GM19372 (cell line): ENCODE measurements around the gene UBE3C.

Source experiments
- ATAC-seq: cut with Tn5 transposase; IDR thresholded peaks from one replicate; pipeline ENCODE4 v1.9.1; 2021; ENCODE audit warnings: mild to moderate bottlenecking, low read depth, moderate library complexity; ENCODE audit not compliant: unreplicated experiment

UBE3C gene

DNA sequence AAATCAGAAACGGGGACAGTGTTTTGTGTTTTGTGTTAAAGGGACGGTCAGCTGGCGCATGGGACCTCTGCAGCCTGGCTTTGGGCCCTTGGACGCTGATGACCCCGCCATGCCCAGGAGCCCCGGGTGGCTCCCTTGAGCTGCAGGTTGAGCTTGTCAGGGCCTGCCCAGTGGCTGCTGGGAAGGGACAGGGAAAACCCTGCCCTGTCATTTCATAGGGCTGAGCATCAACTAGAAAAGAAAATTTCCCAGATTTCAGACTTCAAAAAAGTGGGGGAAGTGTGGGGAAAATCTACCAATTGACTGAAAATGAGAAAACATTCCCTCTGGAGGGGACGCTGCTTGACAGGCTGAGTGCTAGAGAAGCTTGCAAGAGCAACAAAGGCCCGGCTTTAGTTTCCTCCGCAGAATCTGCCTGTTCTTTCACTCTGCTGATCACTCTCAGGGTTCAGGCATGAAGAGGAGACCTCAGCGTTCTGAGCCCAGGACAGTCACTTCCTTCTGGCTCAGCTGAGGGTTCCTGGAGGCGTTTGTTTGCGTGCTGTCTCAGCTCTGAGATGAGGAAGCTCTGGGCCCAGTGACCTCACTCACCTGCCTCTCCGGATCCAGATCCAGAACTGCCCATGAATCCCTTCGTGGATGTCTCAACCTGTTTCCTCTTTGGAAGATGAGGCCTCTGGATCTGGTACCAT is 179.4 kb downstream of the UBE3C start:
- no peak for ATAC-seq
